Thoracic aorta (tissue), 2 donors: ENCODE measurements around the gene SLC35F3. TPM values are rescaled to one million over a fixed set of nuclear protein-coding genes. Genes with fewer than 3 reads are reported as not detected.

ENCODE experiments used
- ATAC-seq: fragments of 150-250 bp; one replicate; pipeline ENCODE4 v1.8.0; 2017; ENCODE audit warnings: low read depth; ENCODE audit not compliant: insufficient number of reproducible peaks, low FRiP score
- DNase-seq: peaks from one replicate; pipeline ENCODE4 v3.0.0-alpha.2; 2020; ENCODE audit warnings: low spot score
- H3K27ac ChIP-seq, 2 donors: fragments of 200-600 bp; sonication (generic); 1 replicate in 1 of 2; 2 replicates in 1 of 2; pipeline ENCODE4 v1.5.1; 2016; ENCODE audit warnings: mild to moderate bottlenecking in 2 of 2, moderate library complexity in 2 of 2
- H3K27me3 ChIP-seq: fragments of 200-600 bp; sonication (generic); replicated peaks from 2 replicates; pipeline ENCODE4 v1.6.0; 2016; ENCODE audit warnings: mild to moderate bottlenecking; ENCODE audit not compliant: insufficient read depth
- H3K36me3 ChIP-seq: fragments of 200-600 bp; sonication (generic); one replicate; pipeline ENCODE4 v1.5.1; 2016
- H3K4me1 ChIP-seq, 2 donors: fragments of 200-600 bp; sonication (generic); 1 replicate in 1 of 2; 2 replicates in 1 of 2; pipeline versions ENCODE4 v1.5.1 to v1.6.0; 2016; ENCODE audit warnings: low read depth in 2 of 2, mild to moderate bottlenecking in 1 of 2; ENCODE audit not compliant: control insufficient read depth in 1 of 2
- H3K4me3 ChIP-seq: fragments of 200-600 bp; sonication (generic); 2 replicates; pipeline ENCODE4 v1.5.1; 2016; ENCODE audit warnings: mild to moderate bottlenecking
- H3K9me3 ChIP-seq: fragments of 200-600 bp; sonication (generic); 2 replicates; pipeline ENCODE4 v1.5.1; 2016
- CTCF ChIP-seq: fragments of 200-600 bp; sonication (generic); IDR thresholded peaks from one replicate; pipeline ENCODE4 v1.5.1; 2019; ENCODE audit warnings: antibody characterized with exemption
- total RNA-seq, 2 donors: library from RNA; depleted of rRNA; stranded (reverse); fragments of >200 nt; gene quantifications; one replicate each; pipeline versions ENCODE4 v1.1.0 to v1.2.3, GENCODE V29; 2016

Gene SLC35F3
- total RNA-seq, 2 donors from 2014 or later = not detected

- no peak for ATAC-seq
- TF ChIP-seq CTCF = no peak
These were observed 4.7 kb downstream of the SLC35F3 start for GRCh38 chr1:233909195-233909594.

GRCh38 chr1:233912447-233912846 lies 8.0 kb downstream of the SLC35F3 start:
- H3K27me3 ChIP-seq = no peaks in the 10 kb centered on the region
- ATAC-seq (no peak), DNase-seq (no peak)
- no peak overlapping the region for H3K4me3 ChIP-seq
- TF ChIP-seq CTCF = no peak
- H3K27ac ChIP-seq = no peak overlapping the region
- H3K9me3 ChIP-seq = no peaks in the 10 kb centered on the region
- no peaks in the 10 kb centered on the region for H3K36me3 ChIP-seq
- H3K4me1 ChIP-seq = no peaks in the 10 kb centered on the region

More at GRCh38 chr1:233909195-233909594, 4.7 kb downstream of the SLC35F3 start:
- no peak overlapping the region for H3K27ac ChIP-seq
- H3K4me1 ChIP-seq = no peaks in the 10 kb centered on the region
- H3K27me3 ChIP-seq = no peaks in the 10 kb centered on the region
- H3K36me3 ChIP-seq = no peaks in the 10 kb centered on the region
- no peaks in the 10 kb centered on the region for H3K9me3 ChIP-seq
- no peak for DNase-seq
- no peak overlapping the region for H3K4me3 ChIP-seq

GRCh38 chr1:233912909-233913308 lies 8.4 kb downstream of the SLC35F3 start:
- Histone ChIP-seq H3K27me3 (no peaks in the 10 kb centered on the region), H3K27ac (no peak overlapping the region), H3K9me3 (no peaks in the 10 kb centered on the region), H3K36me3 (no peaks in the 10 kb centered on the region), H3K4me1 (no peaks in the 10 kb centered on the region), H3K4me3 (no peak overlapping the region)
- ATAC-seq (no peak), DNase-seq (no peak)
- no peak for TF ChIP-seq CTCF

- Histone ChIP-seq H3K4me3 (no peak overlapping the region), H3K27me3 (no peaks in the 10 kb centered on the region), H3K9me3 (no peaks in the 10 kb centered on the region), H3K4me1 (no peaks in the 10 kb centered on the region), H3K27ac (no peak overlapping the region), H3K36me3 (no peaks in the 10 kb centered on the region)
- no peak for DNase-seq
- TF ChIP-seq CTCF = no peak
- ATAC-seq = no peak
These were observed 12.2 kb downstream of the SLC35F3 start for GRCh38 chr1:233916706-233917105.

- H3K4me1 ChIP-seq = no peaks in the 10 kb centered on the region
- ATAC-seq (no peak), DNase-seq (no peak)
- H3K27me3 ChIP-seq = no peaks in the 10 kb centered on the region
- H3K36me3 ChIP-seq = no peaks in the 10 kb centered on the region
- H3K27ac ChIP-seq = no peak overlapping the region
- H3K9me3 ChIP-seq = no peaks in the 10 kb centered on the region
- no peak for TF ChIP-seq CTCF
- no peak overlapping the region for H3K4me3 ChIP-seq
These were observed 15.3 kb downstream of the SLC35F3 start for GRCh38 chr1:233919786-233920185.
